Measurements from ENCODE around the gene SDHB. TPM values are rescaled to one million over a fixed set of nuclear protein-coding genes. Genes with fewer than 3 reads are reported as not detected.

Gene SDHB
- total RNA-seq, 1 experiment from 2014 or later = 70.1 TPM

DNA sequence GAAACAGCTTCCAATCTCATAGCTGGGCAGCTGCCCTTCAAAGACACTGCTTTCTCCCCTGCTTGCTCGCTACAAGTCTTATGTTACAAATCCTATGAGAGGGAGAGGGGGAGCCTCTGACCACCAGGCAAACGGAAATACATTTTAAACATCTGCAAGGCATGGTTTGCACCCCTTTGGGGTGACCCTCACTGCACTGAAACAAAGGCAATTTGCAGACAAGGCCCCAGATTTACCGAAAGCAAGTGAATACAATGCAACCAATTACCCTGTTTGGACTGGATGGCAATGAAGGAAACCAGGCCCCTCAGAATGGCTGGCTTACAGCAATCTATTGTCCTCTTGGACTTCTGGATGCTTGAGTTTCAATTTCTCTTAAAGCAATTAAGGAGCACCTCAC lies 30.3 kb downstream of the SDHB start:
- TF ChIP-seq CTCF (IDR thresholded peaks at IDR 0.05; ENCODE audit: unreplicated experiment) = no peak
- no peaks in the 10 kb centered on the region for H3K27me3 Mint-ChIP-seq (ENCODE audit: unreplicated experiment)
- no peaks in the 10 kb centered on the region for H3K4me1 Mint-ChIP-seq (ENCODE audit: low read depth, unreplicated experiment)
- no peak overlapping the region for H3K4me3 Mint-ChIP-seq (ENCODE audit: low read depth, unreplicated experiment)
- no TSS peak for BruUV-seq (replicated peaks)
- H3K36me3 Mint-ChIP-seq (ENCODE audit: insufficient read depth, unreplicated experiment) = peaks cover 14% of the 10 kb centered on the region
- intact Hi-C loops (cut with micrococcal nuclease; ENCODE audit: unreplicated experiment) = no loop called here
- CTCF ChIA-PET = no interaction called here
- no peak for DNase-seq
- H3K27ac Mint-ChIP-seq (ENCODE audit: unreplicated experiment) = no peak overlapping the region
- H3K9me3 Mint-ChIP-seq (ENCODE audit: low read depth, unreplicated experiment) = no peaks in the 10 kb centered on the region

GRCh38 chr1:17023102-17023501 lies 30.7 kb downstream of the SDHB start:
- Mint-ChIP-seq H3K27me3 (ENCODE audit: unreplicated experiment) (no peaks in the 10 kb centered on the region), H3K4me1 (ENCODE audit: low read depth, unreplicated experiment) (no peaks in the 10 kb centered on the region), H3K9me3 (ENCODE audit: low read depth, unreplicated experiment) (no peaks in the 10 kb centered on the region), H3K4me3 (ENCODE audit: low read depth, unreplicated experiment) (no peak overlapping the region), H3K27ac (ENCODE audit: unreplicated experiment) (no peak overlapping the region), H3K36me3 (ENCODE audit: insufficient read depth, unreplicated experiment) (peaks cover 14% of the 10 kb centered on the region)
- TF ChIP-seq CTCF (IDR thresholded peaks at IDR 0.05; ENCODE audit: unreplicated experiment) = no peak
- DNase-seq = no peak
- CTCF ChIA-PET = no interaction called here
- intact Hi-C loops (cut with micrococcal nuclease; ENCODE audit: unreplicated experiment) = no loop called here
- BruUV-seq (replicated peaks) = no TSS peak

DNA sequence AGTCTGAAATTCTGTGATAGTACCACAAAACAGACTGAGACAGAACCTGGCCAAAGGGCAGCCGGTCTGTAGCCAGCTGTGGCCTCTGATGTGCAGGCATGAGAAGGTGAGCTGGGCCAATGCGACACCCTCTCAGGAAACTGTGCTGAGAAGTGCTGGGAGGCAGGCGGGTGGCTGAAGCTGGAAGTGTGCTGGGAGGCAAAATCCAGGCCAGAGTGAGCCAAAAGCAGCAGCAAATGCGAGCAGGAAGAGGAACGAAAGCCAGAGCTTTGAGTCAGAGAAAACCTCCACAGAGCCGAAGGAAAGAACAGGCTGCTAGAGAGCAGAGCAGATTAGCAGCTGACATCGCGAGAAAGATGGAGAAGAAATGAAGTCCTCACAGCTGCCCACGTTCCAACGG lies 31.9 kb downstream of the SDHB start:
- H3K4me1 Mint-ChIP-seq (ENCODE audit: low read depth, unreplicated experiment) = no peaks in the 10 kb centered on the region
- CTCF ChIA-PET = no interaction called here
- H3K27ac Mint-ChIP-seq (ENCODE audit: unreplicated experiment) = no peak overlapping the region
- no peak overlapping the region for H3K4me3 Mint-ChIP-seq (ENCODE audit: low read depth, unreplicated experiment)
- TF ChIP-seq CTCF (IDR thresholded peaks at IDR 0.05; ENCODE audit: unreplicated experiment) = no peak
- no TSS peak for BruUV-seq (replicated peaks)
- no peak for DNase-seq
- H3K9me3 Mint-ChIP-seq (ENCODE audit: low read depth, unreplicated experiment) = no peaks in the 10 kb centered on the region
- intact Hi-C loops (cut with micrococcal nuclease; ENCODE audit: unreplicated experiment) = no loop called here
- H3K36me3 Mint-ChIP-seq (ENCODE audit: insufficient read depth, unreplicated experiment) = peaks cover 7% of the 10 kb centered on the region
- no peaks in the 10 kb centered on the region for H3K27me3 Mint-ChIP-seq (ENCODE audit: unreplicated experiment)

GRCh38 chr1:17020502-17020901 lies 33.3 kb downstream of the SDHB start:
- CTCF ChIA-PET = no interaction called here

More at GRCh38 chr1:17020502-17020901, 33.3 kb downstream of the SDHB start:
- intact Hi-C loops (cut with micrococcal nuclease; ENCODE audit: unreplicated experiment) = no loop called here
- H3K36me3 Mint-ChIP-seq (ENCODE audit: insufficient read depth, unreplicated experiment) = peaks cover 7% of the 10 kb centered on the region
- no peak overlapping the region for H3K4me3 Mint-ChIP-seq (ENCODE audit: low read depth, unreplicated experiment)
- no peak overlapping the region for H3K27ac Mint-ChIP-seq (ENCODE audit: unreplicated experiment)
- no peak for DNase-seq
- no TSS peak for BruUV-seq (replicated peaks)
- H3K27me3 Mint-ChIP-seq (ENCODE audit: unreplicated experiment) = no peaks in the 10 kb centered on the region
- no peak for TF ChIP-seq CTCF (IDR thresholded peaks at IDR 0.05; ENCODE audit: unreplicated experiment)
- H3K4me1 Mint-ChIP-seq (ENCODE audit: low read depth, unreplicated experiment) = no peaks in the 10 kb centered on the region
- no peaks in the 10 kb centered on the region for H3K9me3 Mint-ChIP-seq (ENCODE audit: low read depth, unreplicated experiment)
